GM23338 (cell line): ENCODE measurements around the gene SMCO3. TPM values are rescaled to one million over a fixed set of nuclear protein-coding genes. Genes with fewer than 3 reads are reported as not detected.

Experiments used
- ATAC-seq: fragments of 200-7000 bp; cut with Tn5 transposase; 3 replicates; pipeline ENCODE4 v1.9.1; 2020
- DNase-seq: peaks from one replicate; pipeline ENCODE4 v3.0.0-alpha.2; 2015; ENCODE audit warnings: low spot score
- H2AFZ ChIP-seq: fragments of 200-600 bp; sonication (generic); 2 replicates; pipeline ENCODE4 v1.8.0; 2016; ENCODE audit warnings: antibody characterized with exemption, mild to moderate bottlenecking, moderate library complexity
- H3F3A ChIP-seq: fragments of 200-600 bp; sonication (generic); replicated peaks from 2 replicates; pipeline ENCODE4 v1.8.0; 2017; ENCODE audit warnings: antibody characterized with exemption, mixed run types, low read depth
- H3K27ac ChIP-seq: fragments of 200-600 bp; sonication (generic); 2 replicates; pipeline ENCODE4 v1.6.1; 2016; ENCODE audit warnings: low read depth
- H3K27me3 ChIP-seq: fragments of 200-600 bp; sonication (generic); 2 replicates; pipeline ENCODE4 v1.8.0; 2016; ENCODE audit warnings: mild to moderate bottlenecking, mixed run types, moderate library complexity; ENCODE audit not compliant: insufficient read depth
- H3K36me3 ChIP-seq: fragments of 200-600 bp; sonication (generic); 2 replicates; pipeline ENCODE4 v1.8.0; 2016; ENCODE audit warnings: mild to moderate bottlenecking; ENCODE audit not compliant: insufficient read depth
- H3K4me1 ChIP-seq: fragments of 200-600 bp; sonication (generic); 2 replicates; pipeline ENCODE4 v1.8.0; 2016; ENCODE audit warnings: mild to moderate bottlenecking, moderate library complexity; ENCODE audit not compliant: insufficient read depth
- H3K4me2 ChIP-seq: fragments of 200-600 bp; sonication (generic); 2 replicates; pipeline ENCODE4 v1.7.1; 2017; ENCODE audit warnings: mixed run types
- H3K4me3 ChIP-seq: fragments of 200-600 bp; sonication (generic); 2 replicates; pipeline ENCODE4 v1.6.1; 2016; ENCODE audit warnings: mixed run types
- H3K79me2 ChIP-seq: fragments of 200-600 bp; sonication (generic); replicated peaks from 2 replicates; pipeline ENCODE4 v1.8.0; 2017; ENCODE audit warnings: mild to moderate bottlenecking; ENCODE audit not compliant: insufficient read depth
- H3K9me2 ChIP-seq: fragments of 200-600 bp; sonication (generic); 2 replicates; pipeline ENCODE4 v1.8.0; 2017; ENCODE audit not compliant: insufficient read depth
- H4K20me1 ChIP-seq: fragments of 200-600 bp; sonication (generic); replicated peaks from 2 replicates; pipeline ENCODE4 v1.8.0; 2017; ENCODE audit warnings: mild to moderate bottlenecking; ENCODE audit not compliant: insufficient read depth
- H3K27ac Mint-ChIP-seq: 2 replicates; pipeline ENCODE4 v1.8.0; 2020; ENCODE audit warnings: inconsistent platforms, mild to moderate bottlenecking, moderate library complexity, mixed read lengths
- H3K27me3 Mint-ChIP-seq: 3 replicates; pipeline ENCODE4 v1.8.0; 2022; ENCODE audit warnings: low read depth, mild to moderate bottlenecking, moderate library complexity, mixed read lengths, inconsistent platforms; ENCODE audit not compliant: insufficient read depth, poor library complexity
- H3K36me3 Mint-ChIP-seq: 3 replicates; pipeline ENCODE4 v1.8.0; 2021; ENCODE audit warnings: low read depth, mild to moderate bottlenecking, inconsistent platforms, moderate library complexity, mixed read lengths
- H3K4me1 Mint-ChIP-seq: 3 replicates; pipeline ENCODE4 v1.8.0; 2020; ENCODE audit warnings: mild to moderate bottlenecking, inconsistent platforms, mixed read lengths
- H3K4me3 Mint-ChIP-seq: 3 replicates; pipeline ENCODE4 v1.8.0; 2021; ENCODE audit warnings: moderate library complexity, mild to moderate bottlenecking, inconsistent platforms, mixed read lengths
- H3K9me3 Mint-ChIP-seq: 3 replicates; pipeline ENCODE4 v1.8.0; 2020; ENCODE audit warnings: moderate library complexity, mild to moderate bottlenecking, inconsistent platforms, mixed read lengths
- CREB1 ChIP-seq: fragments of 250-450 bp; sonication (Bioruptor Pico); IDR thresholded peaks from 2 replicates; pipeline ENCODE4 v1.5.0; 2020; ENCODE audit warnings: low read depth, mild to moderate bottlenecking, moderate library complexity
- CTCF ChIP-seq, 2 experiments: fragments of 200-600 bp in 1 of 2; sonication (generic) in 1 of 2; conservative IDR thresholded peaks; 2 replicates each; pipeline versions ENCODE4 v1.5.1 to v1.6.1; 2016 to 2017; ENCODE audit warnings: antibody characterized with exemption in 2 of 2, low read depth in 2 of 2, mild to moderate bottlenecking in 2 of 2, moderate library complexity in 1 of 2
- EZH2phosphoT487 ChIP-seq: fragments of 200-600 bp; sonication (generic); IDR thresholded peaks from one replicate; pipeline ENCODE4 v1.8.1; 2018; ENCODE audit warnings: antibody characterized with exemption; ENCODE audit not compliant: unreplicated experiment
- JUNB ChIP-seq: IDR thresholded peaks from one replicate; pipeline ENCODE4 v1.6.1; 2016; ENCODE audit warnings: antibody characterized with exemption; ENCODE audit not compliant: unreplicated experiment
- REST ChIP-seq: IDR thresholded peaks from one replicate; pipeline ENCODE4 v1.6.1; 2018; ENCODE audit warnings: antibody characterized with exemption; ENCODE audit not compliant: unreplicated experiment
- STAT1 ChIP-seq: IDR thresholded peaks from one replicate; pipeline ENCODE4 v1.6.1; 2016; ENCODE audit warnings: antibody characterized with exemption; ENCODE audit not compliant: unreplicated experiment
- ZNF114 ChIP-seq: fragments of 250-450 bp; sonication (Bioruptor Pico); IDR thresholded peaks from 2 replicates; pipeline ENCODE4 v1.5.0; 2020; ENCODE audit warnings: mild to moderate bottlenecking, moderate library complexity
- ZNF331 ChIP-seq: fragments of 250-450 bp; sonication (Bioruptor Pico); IDR thresholded peaks from 2 replicates; pipeline ENCODE4 v1.5.0; 2020; ENCODE audit warnings: low read depth, mild to moderate bottlenecking, moderate library complexity
- polyA plus RNA-seq: library from polyadenylated mRNA; unstranded; fragments of >200 nt; fragmentation: Nextera tagmentation; extraction: Ambion mirVana; gene quantifications from 2 replicates; pipeline ENCODE4 v1.2.1, GENCODE V29; 2016
- total RNA-seq: library from RNA; depleted of rRNA; stranded (reverse); fragments of >200 nt; shearing (Covaris generic); gene quantifications from 2 replicates; pipeline ENCODE4 v1.2.3, GENCODE V29; 2014

SMCO3 gene
- total and polyA plus RNA-seq, 2 experiments from 2014 or later, result 0.13 TPM; not detected in 1

GRCh38 chr12:14827043-14827442 is 13.1 kb upstream of the SMCO3 start (continued):
- no peak for TF ChIP-seq JUNB
- no peak for TF ChIP-seq ZNF331 (CRISPR knock-in tag)
- no peak for TF ChIP-seq EZH2phosphoT487
- TF ChIP-seq REST, result no peak
- TF ChIP-seq CTCF (conservative IDR thresholded peaks at IDR 0.05; ENCODE audit: low read depth in 2 of 2), result no peak
- TF ChIP-seq ZNF114 (CRISPR knock-in tag), result no peak

GRCh38 chr12:14826491-14826890 is 12.5 kb upstream of the SMCO3 start:
- Histone ChIP-seq H3K27me3 (no peaks in the 10 kb centered on the region), H3K4me3 (no peak overlapping the region), H3K9me2 (no peaks in the 10 kb centered on the region), H3F3A (no peaks in the 10 kb centered on the region), H3K27ac (no peak overlapping the region), H4K20me1 (no peaks in the 10 kb centered on the region), H3K79me2 (no peaks in the 10 kb centered on the region), H3K36me3 (no peaks in the 10 kb centered on the region), H3K4me1 (peaks cover 2% of the 10 kb centered on the region; the same call in 1 of the 2 replicates), H3K4me2 (no peak overlapping the region), H2AFZ (no peak overlapping the region)
- H3K27me3 Mint-ChIP-seq, result no peaks in the 10 kb centered on the region
- no peaks in the 10 kb centered on the region for H3K9me3 Mint-ChIP-seq
- no peaks in the 10 kb centered on the region for H3K36me3 Mint-ChIP-seq
- H3K4me1 Mint-ChIP-seq, result peaks cover 9% of the 10 kb centered on the region
- ATAC-seq (no peak), DNase-seq (no peak)
- H3K27ac Mint-ChIP-seq, result no peak overlapping the region
- H3K4me3 Mint-ChIP-seq, result no peak overlapping the region
- TF ChIP-seq ZNF331 (CRISPR knock-in tag) (no peak), CTCF (conservative IDR thresholded peaks at IDR 0.05; ENCODE audit: low read depth in 2 of 2) (no peak), CREB1 (CRISPR knock-in tag) (no peak), ZNF114 (CRISPR knock-in tag) (no peak), REST (no peak), STAT1 (no peak)
